Trophoblast cell (in vitro differentiated cells and primary cell): ENCODE measurements around the gene CLCN7.

ENCODE experiments used
- DNase-seq, 2 donors: peaks; one replicate each; pipeline ENCODE4 v3.0.0-alpha.2; 2016
- H2AFZ ChIP-seq: 2 replicates; pipeline ENCODE4 v1.6.1; 2013; ENCODE audit warnings: low read length, moderate library complexity, mild to moderate bottlenecking; ENCODE audit not compliant: insufficient read depth, poor library complexity
- H2AK5ac ChIP-seq: 2 replicates; pipeline ENCODE4 v1.6.1; 2013; ENCODE audit warnings: mild to moderate bottlenecking, low read length
- H2BK120ac ChIP-seq: 2 replicates; pipeline ENCODE4 v1.6.1; 2013; ENCODE audit warnings: low read length, mild to moderate bottlenecking, moderate library complexity; ENCODE audit not compliant: insufficient read depth, poor library complexity
- H2BK12ac ChIP-seq: 2 replicates; pipeline ENCODE4 v1.6.1; 2013; ENCODE audit warnings: mild to moderate bottlenecking, low read length, moderate library complexity
- H2BK5ac ChIP-seq: 2 replicates; pipeline ENCODE4 v1.6.1; 2013; ENCODE audit warnings: low read length, low read depth, moderate library complexity, mild to moderate bottlenecking; ENCODE audit not compliant: poor library complexity
- H3K14ac ChIP-seq: 2 replicates; pipeline ENCODE4 v1.6.1; 2013; ENCODE audit warnings: mild to moderate bottlenecking, low read length
- H3K18ac ChIP-seq: 2 replicates; pipeline ENCODE4 v1.6.1; 2013; ENCODE audit warnings: mild to moderate bottlenecking, low read length
- H3K23ac ChIP-seq: 2 replicates; pipeline ENCODE4 v1.6.1; 2013; ENCODE audit warnings: low read length
- H3K27ac ChIP-seq: 2 replicates; pipeline ENCODE4 v1.5.1; 2013; ENCODE audit warnings: low read depth, mild to moderate bottlenecking, inconsistent platforms, low read length, moderate library complexity
- H3K27me3 ChIP-seq: 2 replicates; pipeline ENCODE4 v1.6.1; 2013; ENCODE audit warnings: inconsistent platforms, mild to moderate bottlenecking, low read length, moderate library complexity; ENCODE audit not compliant: insufficient read depth
- H3K36me3 ChIP-seq, 2 experiments: 1 replicate in 1 of 2; 2 replicates in 1 of 2; pipeline ENCODE4 v1.6.1; 2013; ENCODE audit warnings: low read length in 2 of 2, mild to moderate bottlenecking in 2 of 2, moderate library complexity in 1 of 2; ENCODE audit not compliant: insufficient read depth in 2 of 2, control insufficient read depth in 1 of 2
- H3K4ac ChIP-seq: 2 replicates; pipeline ENCODE4 v1.6.1; 2013; ENCODE audit warnings: low read depth, mild to moderate bottlenecking, low read length, moderate library complexity
- H3K4me1 ChIP-seq, 2 experiments: 1 replicate in 1 of 2; 2 replicates in 1 of 2; pipeline ENCODE4 v1.6.1; 2013; ENCODE audit warnings: low read length in 2 of 2, mild to moderate bottlenecking in 2 of 2, moderate library complexity in 1 of 2; ENCODE audit not compliant: insufficient read depth in 2 of 2, control insufficient read depth in 1 of 2
- H3K4me2 ChIP-seq: 2 replicates; pipeline ENCODE4 v1.6.1; 2013; ENCODE audit warnings: inconsistent platforms, mild to moderate bottlenecking, low read length, moderate library complexity
- H3K4me3 ChIP-seq: 2 replicates; pipeline ENCODE4 v1.5.1; 2013; ENCODE audit warnings: mild to moderate bottlenecking, low read depth, low read length, inconsistent platforms
- H3K79me1 ChIP-seq: one replicate; pipeline ENCODE4 v1.6.1; 2013; ENCODE audit warnings: low read length
- H3K79me2 ChIP-seq: 2 replicates; pipeline ENCODE4 v1.6.1; 2013; ENCODE audit warnings: low read length, mild to moderate bottlenecking; ENCODE audit not compliant: control insufficient read depth, insufficient read depth, poor library complexity
- H3K9ac ChIP-seq: 2 replicates; pipeline ENCODE4 v1.6.1; 2013; ENCODE audit warnings: mild to moderate bottlenecking, low read length
- H3K9me3 ChIP-seq: 2 replicates; pipeline ENCODE4 v1.6.1; 2013; ENCODE audit warnings: low read depth, mild to moderate bottlenecking, control low read depth, inconsistent platforms, low read length; ENCODE audit not compliant: insufficient read depth
- H4K12ac ChIP-seq: 2 replicates; pipeline ENCODE4 v1.6.1; 2013; ENCODE audit warnings: low read depth, mild to moderate bottlenecking, low read length, moderate library complexity
- H4K8ac ChIP-seq: 2 replicates; pipeline ENCODE4 v1.6.1; 2013; ENCODE audit warnings: low read depth, mild to moderate bottlenecking, low read length, moderate library complexity
- H4K91ac ChIP-seq: one replicate; pipeline ENCODE4 v1.6.1; 2013; ENCODE audit warnings: low read depth, mild to moderate bottlenecking, low read length, moderate library complexity
- WGBS: extraction: QIAGEN DNeasy Blood & Tissue Kit; methylation state at CpG from one replicate; pipeline ENCODE4 v1.1.7; 2013; ENCODE audit warnings: missing lambda C conversion rate; ENCODE audit not compliant: insufficient read length, insufficient coverage; ENCODE audit errors: extremely low coverage; 5-methylcytosine and 5-hydroxymethylcytosine counted together

CLCN7 gene

DNA sequence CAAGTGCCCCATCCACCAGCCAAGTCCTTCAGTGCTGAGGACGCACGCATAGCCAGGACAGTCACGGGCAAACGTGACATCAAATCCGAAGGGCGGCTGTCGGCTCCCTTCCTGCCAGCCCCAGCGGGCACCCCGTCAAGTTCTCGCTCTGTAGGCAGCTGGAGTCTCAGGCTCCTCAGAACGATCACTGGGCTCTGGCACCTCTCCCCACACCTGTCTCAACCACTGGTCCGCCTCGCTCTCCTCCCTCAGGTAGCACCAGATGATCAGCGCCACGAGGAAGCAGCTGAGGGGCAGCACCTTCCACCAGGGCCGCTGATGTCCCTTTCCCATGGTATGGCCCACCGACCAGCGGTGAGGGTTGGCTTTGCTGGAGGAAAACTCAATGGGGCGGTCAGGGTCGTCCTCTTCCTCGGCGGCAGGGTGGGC lies 54.7 kb downstream of the CLCN7 start:
- H3K27me3 ChIP-seq: no peaks in the 10 kb centered on the region
- H3K23ac ChIP-seq: no peak overlapping the region
- H2AK5ac ChIP-seq: peak overlapping the region; percentile 57
- H3K4me1 ChIP-seq: peaks cover 2 to 5% of the 10 kb centered on the region in 2 experiments
- H4K91ac ChIP-seq: peak overlapping the region; percentile 57
- H3K9ac ChIP-seq: peak overlapping the region; percentile 95
- H3K14ac ChIP-seq: peak overlapping the region; percentile 46
- peaks cover 3% of the 10 kb centered on the region in 2 experiments for H3K36me3 ChIP-seq
- peak overlapping the region; percentile 98 for H3K4me3 ChIP-seq
- peak overlapping the region; percentile 35 for H2BK5ac ChIP-seq
- H3K4ac ChIP-seq: peak overlapping the region; percentile 66
- DNase-seq: no peak
- no peak overlapping the region for H2BK12ac ChIP-seq
- H3K79me1 ChIP-seq: peaks cover 8% of the 10 kb centered on the region
- peak overlapping the region; percentile 67 for H2BK120ac ChIP-seq
- H3K9me3 ChIP-seq: peaks cover 3% of the 10 kb centered on the region
- peak overlapping the region; percentile 40 for H2AFZ ChIP-seq
- peak overlapping the region; percentile 9 for H3K27ac ChIP-seq
- peaks cover 3% of the 10 kb centered on the region for H3K79me2 ChIP-seq
- H3K4me2 ChIP-seq: peak overlapping the region; percentile 81
- WGBS: no CpG with 5 or more reads among the region's 22 CpGs
- H3K18ac ChIP-seq: peak overlapping the region; percentile 13
- peak overlapping the region; percentile 59 for H4K12ac ChIP-seq
- peak overlapping the region; percentile 82 for H4K8ac ChIP-seq

DNA sequence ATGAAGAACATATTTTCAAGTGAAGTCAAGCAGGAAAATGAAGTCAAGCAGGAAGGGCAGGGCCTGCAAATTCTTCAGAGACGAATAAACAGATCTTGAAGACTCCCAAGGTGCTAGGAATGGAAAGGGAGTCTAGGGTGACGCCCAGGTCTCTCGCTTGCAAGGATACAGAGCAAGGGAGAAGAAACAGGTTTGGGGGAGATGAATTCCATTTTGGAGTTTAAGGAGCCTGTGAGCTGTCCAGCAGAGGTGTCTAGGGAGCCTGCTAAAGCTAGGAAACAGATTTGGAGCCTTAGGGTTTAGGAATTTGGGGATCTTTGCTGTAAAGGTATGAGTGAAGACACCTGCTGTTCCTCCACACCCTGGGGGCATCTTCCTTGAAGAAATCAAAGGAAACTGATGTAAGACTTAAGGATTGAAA lies 58.3 kb downstream of the CLCN7 start:
- H4K91ac ChIP-seq: no peak overlapping the region
- no peaks in the 10 kb centered on the region for H3K27me3 ChIP-seq
- no peak overlapping the region for H3K4me3 ChIP-seq
- no CpG with 5 or more reads among the region's 3 CpGs for WGBS
- H2BK120ac ChIP-seq: no peak overlapping the region
- no peak overlapping the region for H4K12ac ChIP-seq
- peaks cover 3 to 5% of the 10 kb centered on the region in 2 experiments for H3K36me3 ChIP-seq
- no peak overlapping the region for H2BK12ac ChIP-seq
- H3K4me2 ChIP-seq: no peak overlapping the region
- H3K27ac ChIP-seq: no peak overlapping the region
- peaks cover 16% of the 10 kb centered on the region for H3K79me1 ChIP-seq
- no peak overlapping the region for H2AFZ ChIP-seq
- no peak overlapping the region for H3K4ac ChIP-seq
- peaks cover 8% of the 10 kb centered on the region for H3K79me2 ChIP-seq
- peaks cover 2 to 7% of the 10 kb centered on the region in 2 experiments for H3K4me1 ChIP-seq
- no peak overlapping the region for H3K9ac ChIP-seq
- H3K18ac ChIP-seq: no peak overlapping the region
- H3K23ac ChIP-seq: no peak overlapping the region
- no peak overlapping the region for H3K14ac ChIP-seq
- no peak overlapping the region for H2AK5ac ChIP-seq
- DNase-seq: peak; percentile 90 to 95
- H2BK5ac ChIP-seq: no peak overlapping the region
- H4K8ac ChIP-seq: no peak overlapping the region
- no peaks in the 10 kb centered on the region for H3K9me3 ChIP-seq

DNA sequence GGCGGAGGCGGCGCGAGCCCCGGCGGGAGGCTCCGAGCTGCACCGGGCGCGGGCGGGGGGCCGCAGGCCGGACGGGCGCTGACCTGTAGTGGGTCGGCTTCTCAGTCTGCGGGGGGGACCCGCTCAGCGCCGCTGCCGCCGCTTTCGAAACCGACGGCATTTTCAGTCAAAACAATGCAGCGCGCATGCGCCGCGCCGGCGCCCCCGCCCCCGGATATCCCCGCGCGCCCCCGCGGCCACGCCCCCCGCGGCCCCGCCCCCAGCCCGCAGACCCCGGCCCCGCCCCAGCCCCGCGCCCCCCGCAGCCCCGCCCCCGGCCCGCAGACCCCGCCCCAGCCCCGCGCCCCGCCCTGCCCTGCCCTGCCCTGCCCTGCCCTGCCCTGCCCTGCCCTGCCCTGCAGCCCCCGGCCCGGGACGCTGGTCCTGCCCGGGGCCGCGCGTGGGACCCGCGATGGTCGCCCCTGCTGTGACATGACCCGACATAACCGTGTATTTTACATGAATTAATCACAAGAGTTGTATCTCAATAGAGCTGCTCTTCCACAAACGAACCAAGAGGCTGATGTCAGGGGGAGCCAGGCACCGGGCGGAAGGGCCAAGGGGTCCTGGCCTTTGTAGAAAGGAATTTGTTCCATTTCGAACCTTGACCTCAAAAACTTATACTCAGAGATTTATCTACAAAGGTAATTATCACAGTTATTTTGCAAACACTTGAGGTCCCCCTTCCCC lies 60.1 kb downstream of the CLCN7 start, which contains the start of gene UNKL:
TSS of gene UNKL (minus strand) at position 173 of the 729 bp plus-strand sequence. CDS start at position 160, 13 bp downstream.
- H3K4ac ChIP-seq: peak within 1 kb of the TSS; percentile 80
- H2BK120ac ChIP-seq: peak within 1 kb of the TSS; percentile 70
- WGBS: no CpG with 5 or more reads among the region's 72 CpGs
- peaks cover 0 to 3% of the 10 kb centered on the region in 2 experiments for H3K4me1 ChIP-seq
- no peaks in the 10 kb centered on the region for H3K27me3 ChIP-seq
- peak within 1 kb of the TSS; percentile 53 for H2BK12ac ChIP-seq
- H3K9ac ChIP-seq: peak within 1 kb of the TSS; percentile 5
- peak within 1 kb of the TSS; percentile 4 for H2AK5ac ChIP-seq
- peak within 1 kb of the TSS; percentile 68 for H4K91ac ChIP-seq
- H2BK5ac ChIP-seq: peak within 1 kb of the TSS; percentile 74
- H3K9me3 ChIP-seq: no peaks in the 10 kb centered on the region
- peak within 1 kb of the TSS; percentile 97 for H3K4me2 ChIP-seq
- peak within 1 kb of the TSS; percentile 69 for H3K14ac ChIP-seq
- H3K18ac ChIP-seq: peak within 1 kb of the TSS; percentile 79
- peaks cover 5% of the 10 kb centered on the region for H3K79me2 ChIP-seq
- H3K27ac ChIP-seq: no peak within 1 kb of the TSS
- peak within 1 kb of the TSS; percentile 95 for H3K4me3 ChIP-seq
- peak within 1 kb of the TSS; percentile 91 for H2AFZ ChIP-seq
- peaks cover 5% of the 10 kb centered on the region in 2 experiments for H3K36me3 ChIP-seq
- peak within 1 kb of the TSS; percentile 84 for H4K8ac ChIP-seq
- H3K23ac ChIP-seq: no peak within 1 kb of the TSS
- DNase-seq: peak; percentile 60 to 79
- peak within 1 kb of the TSS; percentile 85 for H4K12ac ChIP-seq
- peaks cover 8% of the 10 kb centered on the region for H3K79me1 ChIP-seq

DNA sequence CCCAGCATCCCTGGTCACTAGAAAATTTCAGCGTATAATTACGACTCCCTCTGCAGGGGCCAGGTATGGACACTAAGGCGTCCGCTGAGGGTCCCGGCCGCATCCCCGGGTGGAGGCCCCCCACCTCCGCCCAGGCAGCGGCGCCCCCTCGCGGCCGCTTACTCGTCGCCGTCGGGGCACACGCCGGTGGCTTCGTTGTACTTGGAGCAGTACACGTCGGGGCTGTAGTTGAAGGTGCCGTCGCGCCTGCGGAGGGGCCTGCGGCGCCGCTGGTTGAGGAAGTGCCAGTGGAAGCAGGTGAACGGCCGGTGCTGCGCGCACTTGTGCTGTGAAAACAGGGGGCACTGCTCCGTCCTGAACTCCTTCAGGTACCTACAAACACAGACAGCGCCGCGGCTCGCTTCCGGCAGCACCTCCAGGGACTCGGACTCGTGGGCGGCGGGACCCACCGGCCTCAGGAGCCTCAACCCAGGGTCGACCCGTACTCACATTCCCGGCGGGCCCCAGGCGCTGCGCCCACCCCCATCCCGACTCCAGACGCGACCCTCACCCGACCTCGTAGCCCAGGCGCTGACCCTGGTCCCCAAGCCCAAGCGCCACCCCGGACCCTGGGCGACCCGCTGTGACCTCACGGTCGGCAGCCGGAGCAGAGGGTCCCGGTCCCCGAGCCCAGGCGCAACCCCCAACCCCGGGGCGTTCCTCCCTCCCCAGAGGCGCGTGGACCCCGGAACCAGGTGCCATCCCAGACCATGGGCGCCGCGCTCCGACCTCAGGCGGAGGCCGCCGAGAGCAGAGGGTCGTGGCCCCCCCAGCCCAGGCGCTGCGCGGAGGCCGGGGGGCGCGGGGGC lies 60.9 kb downstream of the CLCN7 start:
- Histone ChIP-seq H4K91ac (peak overlapping the region; percentile 12), H3K4me2 (peak overlapping the region; percentile 97), H2AK5ac (peak overlapping the region; percentile 4), H3K4me3 (peak overlapping the region; percentile 95), H3K4me1 (peaks cover 0 to 2% of the 10 kb centered on the region in 2 experiments), H4K8ac (peak overlapping the region; percentile 82), H3K4ac (peak overlapping the region; percentile 80), H3K79me2 (peaks cover 5% of the 10 kb centered on the region), H4K12ac (peak overlapping the region; percentile 24), H2AFZ (peak overlapping the region; percentile 91), H3K9ac (peak overlapping the region; percentile 5), H2BK120ac (peak overlapping the region; percentile 70), H2BK12ac (no peak overlapping the region), H3K27ac (no peak overlapping the region), H2BK5ac (peak overlapping the region; percentile 27), H3K9me3 (no peaks in the 10 kb centered on the region), H3K14ac (peak overlapping the region; percentile 34), H3K23ac (no peak overlapping the region), H3K79me1 (peaks cover 8% of the 10 kb centered on the region), H3K27me3 (no peaks in the 10 kb centered on the region), H3K18ac (peak overlapping the region; percentile 79), H3K36me3 (peaks cover 5% of the 10 kb centered on the region in 2 experiments)
- DNase-seq: peak; percentile 19 to 51
- WGBS: no CpG with 5 or more reads among the region's 85 CpGs
